BJ (cell line): ENCODE measurements around the gene GALNS. TPM values are rescaled to one million over a fixed set of nuclear protein-coding genes. Genes with fewer than 3 reads are reported as not detected.

Source experiments
- CTCF ChIA-PET: fragments of 350-600 bp; formaldehyde crosslinking; extraction: SDS; loops from one replicate; lab custom pipeline; 2021; ENCODE audit warnings: antibody characterized with exemption, inconsistent platforms; lab: Yijun Ruan, JAX
- POLR2A ChIA-PET: fragments of 300-600 bp; sonication (Branson Sonifier 250); formaldehyde crosslinking; extraction: SDS; loops from one replicate; lab custom pipeline; 2021; ENCODE audit warnings: antibody characterized with exemption; lab: Charles Lee
- DNase-seq: peaks from one replicate; pipeline ENCODE4 v3.0.0-alpha.2; 2011; ENCODE audit warnings: low read depth
- H3K27me3 ChIP-seq: 2 replicates; pipeline ENCODE4 v1.6.0; 2011; ENCODE audit warnings: low read length; ENCODE audit not compliant: control insufficient read depth, insufficient read depth
- H3K36me3 ChIP-seq: 2 replicates; pipeline ENCODE4 v1.5.1; 2011; ENCODE audit warnings: low read length; ENCODE audit not compliant: control insufficient read depth, insufficient read depth
- H3K4me3 ChIP-seq: 2 replicates; pipeline ENCODE4 v1.5.1; 2011; ENCODE audit warnings: low read depth, mild to moderate bottlenecking, control low read depth, low read length
- polyA plus RNA-seq: library from polyadenylated mRNA; depleted of rRNA; stranded (reverse); fragments of >200 nt; gene quantifications from 2 replicates; pipeline ENCODE4 v1.2.3, GENCODE V29; 2011
- TF ChIP-seq, protein P1 (sequence below): IDR thresholded peaks from 2 replicates; pipeline ENCODE4 v1.5.1; 2011; ENCODE audit warnings: low read depth, mild to moderate bottlenecking, control low read depth, inconsistent platforms, low read length, moderate library complexity; ENCODE audit not compliant: insufficient read depth

Gene GALNS
- polyA plus RNA-seq, 1 experiment, result 9.7 TPM

DNA sequence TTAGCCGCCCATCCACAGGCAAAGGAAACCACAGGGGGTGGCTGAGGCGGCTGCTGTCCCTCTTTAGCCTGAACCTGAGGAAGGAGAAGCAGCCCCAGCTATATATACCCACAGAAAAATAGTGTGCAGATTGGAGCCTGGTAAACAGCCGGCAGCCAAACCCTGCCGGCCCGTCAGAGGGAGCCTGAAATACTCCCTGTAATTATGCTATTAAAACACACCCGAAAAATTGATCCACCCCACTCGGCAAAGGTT lies 78.5 kb downstream of the GALNS start:
- CTCF ChIA-PET, result interaction anchor here (8.2 kb wide), 1 partner anchor 38 kb away, joined by 111 read pairs; no protein-coding TSS in a partner anchor

DNA sequence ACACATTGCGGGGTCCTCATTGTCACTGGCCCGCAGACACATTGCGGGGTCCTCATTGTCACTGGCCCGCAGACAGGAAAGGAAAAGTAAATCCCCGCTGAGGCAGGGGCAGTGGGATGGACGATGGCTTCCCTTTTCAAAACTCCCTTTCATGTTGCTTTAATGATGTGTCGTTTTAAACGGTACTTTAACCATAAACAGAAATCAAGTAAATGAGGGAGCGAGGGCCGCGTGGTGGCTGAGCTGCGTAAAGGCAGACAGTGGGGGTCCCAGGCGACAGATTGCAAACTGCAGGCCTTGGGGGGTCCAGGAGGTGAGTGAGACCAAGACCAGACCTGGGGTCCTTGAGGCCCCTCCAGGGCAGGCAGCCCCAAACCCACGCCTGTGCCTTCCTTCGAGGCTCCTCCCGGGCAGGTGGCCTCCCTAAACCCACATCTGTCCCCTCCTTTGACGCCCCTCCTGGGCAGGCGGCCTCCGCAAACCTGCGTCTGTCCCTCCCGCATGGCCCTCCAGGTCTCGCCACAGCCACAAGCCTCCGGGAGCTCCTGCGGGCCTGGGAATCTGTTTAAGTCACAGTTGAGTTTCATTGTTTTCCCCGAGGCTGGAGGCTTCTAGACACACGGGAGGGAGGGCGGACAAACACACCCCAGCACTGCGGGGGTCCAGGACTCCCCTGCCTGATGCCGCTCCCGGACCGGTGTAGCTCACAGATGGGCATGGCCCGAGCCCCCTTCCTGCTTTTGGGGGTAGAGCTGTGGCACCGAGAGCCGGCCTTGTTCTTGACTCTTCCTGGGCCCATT lies 79.1 kb downstream of the GALNS start:
- no peak for DNase-seq
- ChIA-PET POLR2A (interaction anchor here (0.6 kb wide), 1 partner anchor 17 kb away, joined by 7 read pairs; no protein-coding TSS in a partner anchor), CTCF (interaction anchor here (8.2 kb wide), 1 partner anchor 38 kb away, joined by 111 read pairs; no protein-coding TSS in a partner anchor)
- TF ChIP-seq, protein P1, sequence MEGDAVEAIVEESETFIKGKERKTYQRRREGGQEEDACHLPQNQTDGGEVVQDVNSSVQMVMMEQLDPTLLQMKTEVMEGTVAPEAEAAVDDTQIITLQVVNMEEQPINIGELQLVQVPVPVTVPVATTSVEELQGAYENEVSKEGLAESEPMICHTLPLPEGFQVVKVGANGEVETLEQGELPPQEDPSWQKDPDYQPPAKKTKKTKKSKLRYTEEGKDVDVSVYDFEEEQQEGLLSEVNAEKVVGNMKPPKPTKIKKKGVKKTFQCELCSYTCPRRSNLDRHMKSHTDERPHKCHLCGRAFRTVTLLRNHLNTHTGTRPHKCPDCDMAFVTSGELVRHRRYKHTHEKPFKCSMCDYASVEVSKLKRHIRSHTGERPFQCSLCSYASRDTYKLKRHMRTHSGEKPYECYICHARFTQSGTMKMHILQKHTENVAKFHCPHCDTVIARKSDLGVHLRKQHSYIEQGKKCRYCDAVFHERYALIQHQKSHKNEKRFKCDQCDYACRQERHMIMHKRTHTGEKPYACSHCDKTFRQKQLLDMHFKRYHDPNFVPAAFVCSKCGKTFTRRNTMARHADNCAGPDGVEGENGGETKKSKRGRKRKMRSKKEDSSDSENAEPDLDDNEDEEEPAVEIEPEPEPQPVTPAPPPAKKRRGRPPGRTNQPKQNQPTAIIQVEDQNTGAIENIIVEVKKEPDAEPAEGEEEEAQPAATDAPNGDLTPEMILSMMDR, result no peak
- Histone ChIP-seq H3K4me3 (no peak overlapping the region), H3K36me3 (peaks cover 1% of the 10 kb centered on the region; the same call in 1 of the 2 replicates), H3K27me3 (no peaks in the 10 kb centered on the region)

More for the DNA sequence above, 78.5 kb downstream of the GALNS start:
- no peak for DNase-seq
- Histone ChIP-seq H3K27me3 (no peaks in the 10 kb centered on the region), H3K4me3 (no peak overlapping the region), H3K36me3 (peaks cover 1% of the 10 kb centered on the region; the same call in 1 of the 2 replicates)
- TF ChIP-seq, protein P1, result no peak
- POLR2A ChIA-PET, result no interaction called here

DNA sequence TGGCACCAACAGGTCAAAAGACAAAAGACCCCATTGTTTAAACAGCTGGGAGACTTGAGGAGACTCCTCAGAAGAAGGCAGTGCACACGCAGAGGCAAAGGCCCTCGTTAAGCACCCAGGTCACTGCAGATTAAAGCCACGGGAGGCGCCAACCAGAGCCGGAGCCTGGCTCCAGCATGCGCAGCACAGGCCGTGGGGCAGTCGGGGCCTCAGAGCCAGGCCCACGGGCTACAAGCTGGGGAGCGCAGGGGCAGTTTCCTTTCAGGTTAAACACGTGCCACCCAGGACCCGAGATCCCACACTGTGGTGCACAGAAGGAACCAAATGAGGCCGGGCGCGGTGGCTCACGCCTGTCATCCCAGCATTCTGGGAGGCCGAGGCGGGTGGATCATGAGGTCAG lies 80.9 kb downstream of the GALNS start:
- Histone ChIP-seq H3K36me3 (peaks cover 1% of the 10 kb centered on the region; the same call in 1 of the 2 replicates), H3K4me3 (no peak overlapping the region), H3K27me3 (no peaks in the 10 kb centered on the region)
- DNase-seq, result no peak
- TF ChIP-seq, protein P1, result no peak
- ChIA-PET POLR2A (no interaction called here), CTCF (interaction anchor here (1.2 kb wide), 1 partner anchor 38 kb away, joined by 3 read pairs; no protein-coding TSS in a partner anchor)

DNA sequence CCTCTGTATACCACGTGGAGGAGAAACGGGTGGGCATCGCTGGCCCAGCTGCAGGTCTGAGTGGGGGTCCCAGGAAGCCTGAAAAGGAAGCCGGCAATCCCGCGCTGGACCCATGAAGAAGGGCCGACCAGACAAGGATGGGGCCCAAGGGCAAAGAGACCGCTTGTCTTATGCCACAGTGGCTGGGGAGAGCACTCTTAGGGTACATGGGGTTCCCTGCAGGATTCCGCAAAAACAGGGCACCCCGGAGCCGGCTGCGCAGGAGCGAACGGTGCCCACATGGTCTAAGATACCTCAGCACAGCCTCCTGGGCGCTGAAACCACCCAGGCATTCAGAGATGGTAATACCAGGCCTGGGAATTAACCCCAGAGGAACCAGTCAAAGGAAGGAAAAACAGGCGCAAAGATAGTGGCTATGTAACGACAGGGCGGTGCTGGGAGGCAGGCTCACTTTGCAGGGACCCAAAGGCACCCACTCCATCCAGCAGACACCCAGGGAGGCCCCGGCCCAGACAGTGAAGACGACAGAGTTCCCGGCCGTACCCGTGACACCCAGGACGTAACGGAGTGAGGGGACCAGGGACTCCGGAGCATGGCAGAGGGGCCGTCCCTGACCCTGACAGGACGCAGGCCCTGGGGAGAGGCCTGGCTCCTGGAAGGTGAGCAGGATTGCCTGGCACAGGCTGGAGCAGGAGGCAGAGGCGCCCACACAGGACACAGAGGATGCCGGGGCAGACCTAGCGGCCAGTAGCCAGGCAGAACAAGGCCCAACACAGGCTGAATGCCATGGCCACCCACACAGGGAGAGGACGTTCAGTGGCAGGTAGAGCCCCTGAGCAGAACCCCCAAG lies 82.0 kb downstream of the GALNS start:
- no peak overlapping the region for H3K4me3 ChIP-seq
- no peak for DNase-seq
- peaks cover 1% of the 10 kb centered on the region; the same call in 1 of the 2 replicates for H3K36me3 ChIP-seq
- ChIA-PET POLR2A (no interaction called here), CTCF (interaction anchor here (1.3 to 5.1 kb wide), 5 partner anchors 10 to 38 kb away, joined by 3 to 26 read pairs (median 18); partner anchors contain the start of gene PIEZO1)
- H3K27me3 ChIP-seq, result no peaks in the 10 kb centered on the region
- TF ChIP-seq, protein P1, result no peak
